Neural progenitor cell (in vitro differentiated cells): ENCODE results near the gene OTUD5.

ENCODE experiments used
- CTCF ChIP-seq: fragments of 200-600 bp; sonication (generic); IDR thresholded peaks from 2 replicates; pipeline ENCODE4 v1.5.1; 2017; ENCODE audit warnings: antibody characterized with exemption, mild to moderate bottlenecking
- EZH2 ChIP-seq: fragments of 200-600 bp; sonication (generic); IDR thresholded peaks from 2 replicates; pipeline ENCODE4 v1.6.1; 2017; ENCODE audit warnings: antibody characterized with exemption, mild to moderate bottlenecking, moderate library complexity
- EZH2phosphoT487 ChIP-seq: fragments of 200-600 bp; sonication (generic); IDR thresholded peaks from 2 replicates; pipeline ENCODE4 v1.6.1; 2017; ENCODE audit warnings: antibody characterized with exemption

DNA sequence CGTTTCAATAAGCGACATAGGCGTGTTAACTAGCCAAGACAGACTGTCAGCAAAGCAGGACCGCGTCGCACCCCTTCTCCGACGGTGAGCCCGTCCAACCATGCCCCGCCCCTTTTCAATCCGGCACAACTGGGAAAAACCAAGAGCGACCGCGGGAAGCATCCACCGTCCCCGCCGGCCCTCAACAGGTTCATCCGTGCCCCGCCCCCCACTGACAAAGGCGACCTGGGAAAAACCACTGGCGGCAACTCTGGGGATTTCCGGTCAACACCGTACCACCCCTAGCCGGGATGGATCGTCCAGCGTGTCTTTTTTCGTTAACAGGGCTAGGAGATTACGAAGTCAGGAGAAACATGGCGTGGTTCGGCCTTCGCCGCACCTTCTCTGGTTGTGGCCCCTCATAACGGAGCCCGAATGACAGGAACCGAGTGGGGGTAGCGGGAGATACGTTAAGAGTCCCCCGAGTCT lies 60.2 kb downstream of the OTUD5 start:
- no peak for TF ChIP-seq EZH2
- TF ChIP-seq CTCF, result no peak
- TF ChIP-seq EZH2phosphoT487, result no peak
